GM19467 (cell line): ENCODE results near the gene LRRC71.

Experiments
- ATAC-seq: cut with Tn5 transposase; IDR thresholded peaks from one replicate; pipeline ENCODE4 v1.9.1; 2021; ENCODE audit warnings: mild to moderate bottlenecking, moderate library complexity; ENCODE audit not compliant: unreplicated experiment

LRRC71 gene

GRCh38 chr1:156892190-156893047, 28.0 kb upstream of the LRRC71 start:
- no peak for ATAC-seq

- ATAC-seq: no peak
Observed at GRCh38 chr1:156893048-156893953, 27.1 kb upstream of the LRRC71 start, which contains the start of gene PEAR1. Gene PEAR1 (plus strand): TSS chr1:156893718. CDS start chr1:156903927, 10,209 bp downstream.

- no peak for ATAC-seq
Observed at GRCh38 chr1:156894001-156894400, 26.4 kb upstream of the LRRC71 start.

GRCh38 chr1:156894711-156895454, 25.5 kb upstream of the LRRC71 start:
- no peak for ATAC-seq

- ATAC-seq: no peak
Observed at GRCh38 chr1:156895455-156895812, 25.0 kb upstream of the LRRC71 start.

GRCh38 chr1:156895927-156896326, 24.5 kb upstream of the LRRC71 start:
- ATAC-seq: no peak

GRCh38 chr1:156896490-156897033, 23.9 kb upstream of the LRRC71 start:
- ATAC-seq: no peak

GRCh38 chr1:156897078-156897825, 23.2 kb upstream of the LRRC71 start:
- ATAC-seq: no peak

- no peak for ATAC-seq
Observed at GRCh38 chr1:156898161-156898566, 22.3 kb upstream of the LRRC71 start.

GRCh38 chr1:156898971-156899664, 21.3 kb upstream of the LRRC71 start:
- no peak for ATAC-seq

- ATAC-seq: no peak
Observed at GRCh38 chr1:156899956-156900718, 20.3 kb upstream of the LRRC71 start.

- no peak for ATAC-seq
Observed at GRCh38 chr1:156900896-156901589, 19.4 kb upstream of the LRRC71 start.

GRCh38 chr1:156901590-156901900, 18.9 kb upstream of the LRRC71 start:
- ATAC-seq: no peak

- no peak for ATAC-seq
Observed at GRCh38 chr1:156901966-156902915, 18.2 kb upstream of the LRRC71 start.

GRCh38 chr1:156903328-156904091, 16.9 kb upstream of the LRRC71 start:
- ATAC-seq: no peak

GRCh38 chr1:156904187-156904959, 16.1 kb upstream of the LRRC71 start:
- no peak for ATAC-seq
